HG02588 (cell line): ENCODE results near the gene TMC4.
"Not testable (repeated sequence)": the region's sequence is repeated elsewhere in the genome, so short reads cannot be mapped to it uniquely, and the experiment has no call there.

ENCODE experiments used
- ATAC-seq: cut with Tn5 transposase; IDR thresholded peaks from one replicate; pipeline ENCODE4 v1.9.1; 2021; ENCODE audit warnings: mild to moderate bottlenecking, moderate library complexity; ENCODE audit not compliant: unreplicated experiment

Gene TMC4

GRCh38 chr19:54180691-54181091 is 7.7 kb upstream of the TMC4 start:
- ATAC-seq = no peak

GRCh38 chr19:54179921-54180461 is 7.0 kb upstream of the TMC4 start:
- no peak for ATAC-seq

- no peak for ATAC-seq
Observed at GRCh38 chr19:54179262-54179852, 6.4 kb upstream of the TMC4 start.

- ATAC-seq = no peak
Observed at GRCh38 chr19:54178581-54179261, 5.8 kb upstream of the TMC4 start.

- no peak for ATAC-seq
Observed at GRCh38 chr19:54173951-54174834, 1.2 kb upstream of the TMC4 start.

- no peak for ATAC-seq
Observed at GRCh38 chr19:54173359-54173699, 369 bp upstream of the TMC4 start.

- ATAC-seq = not testable (repeated sequence)
Observed at GRCh38 chr19:54171736-54172431, 1.1 kb downstream of the TMC4 start.

- ATAC-seq = no peak
Observed at GRCh38 chr19:54169149-54169740, 3.7 kb downstream of the TMC4 start.

- no peak for ATAC-seq
Observed at GRCh38 chr19:54168174-54168917, 4.6 kb downstream of the TMC4 start.

- ATAC-seq = no peak
Observed at GRCh38 chr19:54165222-54165621, 7.7 kb downstream of the TMC4 start.

- no peak for ATAC-seq
Observed at GRCh38 chr19:54164369-54165068, 8.4 kb downstream of the TMC4 start.

- no peak for ATAC-seq
Observed at GRCh38 chr19:54162884-54163283, 10.1 kb downstream of the TMC4 start.

GRCh38 chr19:54162241-54162805 is 10.6 kb downstream of the TMC4 start:
- ATAC-seq = no peak

- ATAC-seq = no peak
Observed at GRCh38 chr19:54160854-54161253, 12.1 kb downstream of the TMC4 start.

GRCh38 chr19:54160182-54160811 is 12.7 kb downstream of the TMC4 start:
- ATAC-seq = no peak

- peak; percentile 86 for ATAC-seq
Observed at GRCh38 chr19:54159352-54160181, 13.4 kb downstream of the TMC4 start, which contains the start of gene LENG1. LENG1 (minus strand) TSS chr19:54159721; CDS start chr19:54159695, 26 bp downstream.

- ATAC-seq = no peak
Observed at GRCh38 chr19:54158812-54159351, 14.1 kb downstream of the TMC4 start.
